ENCODE data around the gene MGLL. TPM values are rescaled to one million over a fixed set of nuclear protein-coding genes. Genes with fewer than 3 reads are reported as not detected.

The MGLL gene
- total RNA-seq, 1 donor from 2014 or later, result 27.3 TPM

- no peaks in the 10 kb centered on the region for H3K9me3 ChIP-seq (ENCODE audit: insufficient read depth, low read depth, low read length)
- Mint-ChIP-seq H3K9me3 (ENCODE audit: unreplicated experiment) (no peaks in the 10 kb centered on the region), H3K4me1 (ENCODE audit: low read depth, unreplicated experiment) (peaks cover 13% of the 10 kb centered on the region), H3K27ac (ENCODE audit: unreplicated experiment) (no peak overlapping the region), H3K36me3 (ENCODE audit: low read depth, unreplicated experiment) (peaks cover 3% of the 10 kb centered on the region), H3K27me3 (ENCODE audit: low read depth, unreplicated experiment) (no peaks in the 10 kb centered on the region), H3K4me3 (ENCODE audit: unreplicated experiment) (no peak overlapping the region)
- H3K9ac ChIP-seq (ENCODE audit: low read length), result no peak overlapping the region
- DNase-seq (ENCODE audit: low read depth) (no peak), FAIRE-seq (no peak)
- no peaks in the 10 kb centered on the region for H4K20me1 ChIP-seq (ENCODE audit: insufficient read depth, low read length)
- TF ChIP-seq CTCF (IDR thresholded peaks at IDR 0.05; ENCODE audit: insufficient read depth, low read depth, low read length), result no peak
- no peak for TF ChIP-seq EZH2 (IDR thresholded peaks at IDR 0.05; ENCODE audit: insufficient read depth, low read length)
- H3K79me2 ChIP-seq (ENCODE audit: insufficient read depth, low read length), result no peaks in the 10 kb centered on the region
- H3K27me3 ChIP-seq (ENCODE audit: insufficient read depth, low read length), result no peaks in the 10 kb centered on the region
- H3K4me1 ChIP-seq (ENCODE audit: insufficient read depth, low read length), result peaks cover 20% of the 10 kb centered on the region
- H3K27ac ChIP-seq (ENCODE audit: low read depth, low read length), result no peak overlapping the region
- H3K4me2 ChIP-seq (ENCODE audit: low read length), result no peak overlapping the region
- no peak overlapping the region for H2AFZ ChIP-seq (ENCODE audit: low read depth, low read length)
- no peaks in the 10 kb centered on the region for H3K36me3 ChIP-seq (ENCODE audit: insufficient read depth, low read length)
- no peak overlapping the region for H3K4me3 ChIP-seq (ENCODE audit: insufficient read depth, low read depth, low read length)
Measured at GRCh38 chr3:127783166-127783565, 39.1 kb downstream of the MGLL start.

GRCh38 chr3:127781411-127782001 lies 40.8 kb downstream of the MGLL start:
- Histone ChIP-seq H3K9me3 (ENCODE audit: insufficient read depth, low read depth, low read length) (no peaks in the 10 kb centered on the region), H3K79me2 (ENCODE audit: insufficient read depth, low read length) (peaks cover 2% of the 10 kb centered on the region), H3K27me3 (ENCODE audit: insufficient read depth, low read length) (no peaks in the 10 kb centered on the region), H3K4me2 (ENCODE audit: low read length) (peak overlapping the region; percentile 26), H3K27ac (ENCODE audit: low read depth, low read length) (peak overlapping the region; percentile 37), H3K4me3 (ENCODE audit: insufficient read depth, low read depth, low read length) (no peak overlapping the region), H2AFZ (ENCODE audit: low read depth, low read length) (peak overlapping the region; percentile 24), H3K4me1 (ENCODE audit: insufficient read depth, low read length) (peaks cover 22% of the 10 kb centered on the region), H4K20me1 (ENCODE audit: insufficient read depth, low read length) (no peaks in the 10 kb centered on the region), H3K36me3 (ENCODE audit: insufficient read depth, low read length) (no peaks in the 10 kb centered on the region), H3K9ac (ENCODE audit: low read length) (peak overlapping the region; percentile 30)
- Mint-ChIP-seq H3K27ac (ENCODE audit: unreplicated experiment) (no peak overlapping the region), H3K36me3 (ENCODE audit: low read depth, unreplicated experiment) (peaks cover 6% of the 10 kb centered on the region), H3K4me1 (ENCODE audit: low read depth, unreplicated experiment) (peaks cover 11% of the 10 kb centered on the region), H3K4me3 (ENCODE audit: unreplicated experiment) (no peak overlapping the region), H3K9me3 (ENCODE audit: unreplicated experiment) (peaks cover 4% of the 10 kb centered on the region), H3K27me3 (ENCODE audit: low read depth, unreplicated experiment) (no peaks in the 10 kb centered on the region)
- DNase-seq (ENCODE audit: low read depth) (peak; percentile 59), FAIRE-seq (no peak)
- TF ChIP-seq EZH2 (IDR thresholded peaks at IDR 0.05; ENCODE audit: insufficient read depth, low read length) (no peak), CTCF (IDR thresholded peaks at IDR 0.05; ENCODE audit: insufficient read depth, low read depth, low read length) (no peak)
